GM12878 (cell line): ENCODE data around the gene LMOD3.
A peak's percentile ranks its signal among the peaks of the same experiment; 100 is the strongest.

Experiments
- EP300 ChIP-seq, 2 experiments: fragments of 150-350 bp in 1 of 2; IDR thresholded peaks; 2 replicates each; pipeline ENCODE4 v1.6.1; 2011 to 2012; ENCODE audit warnings: low read depth in 2 of 2, low read length in 2 of 2, borderline replicate concordance in 1 of 2, improper control_type of control experiment in 1 of 2, inconsistent platforms in 1 of 2; ENCODE audit not compliant: control insufficient read depth in 1 of 2
- EZH2 ChIP-seq: IDR thresholded peaks from 2 replicates; pipeline ENCODE4 v1.6.1; 2012; ENCODE audit warnings: low read depth, mild to moderate bottlenecking, control low read depth, inconsistent platforms, low read length, borderline replicate concordance; ENCODE audit not compliant: control insufficient read depth
- GABPA ChIP-seq: IDR thresholded peaks from 2 replicates; pipeline ENCODE4 v1.6.1; 2014; ENCODE audit warnings: antibody characterized with exemption, low read depth, mild to moderate bottlenecking, inconsistent platforms
- MXI1 ChIP-seq: fragments of 150-350 bp; IDR thresholded peaks from 2 replicates; pipeline ENCODE4 v1.6.1; 2011; ENCODE audit warnings: low read depth, mild to moderate bottlenecking, inconsistent platforms, low read length, improper control_type of control experiment
- USF2 ChIP-seq: IDR thresholded peaks from 2 replicates; pipeline ENCODE4 v1.6.1; 2011; ENCODE audit warnings: low read depth, low read length, improper control_type of control experiment, borderline replicate concordance
- TF ChIP-seq, protein P1 (sequence below), 3 experiments: IDR thresholded peaks in 2 of 3; conservative IDR thresholded peaks in 1 of 3; 2 replicates each; pipeline ENCODE4 v1.5.1; 2011; ENCODE audit warnings: low read depth in 3 of 3, low read length in 3 of 3, mild to moderate bottlenecking in 3 of 3, control low read depth in 2 of 3, moderate library complexity in 2 of 3, inconsistent platforms in 1 of 3, mixed read lengths in 1 of 3; ENCODE audit not compliant: control insufficient read depth in 2 of 3, insufficient read depth in 1 of 3; ENCODE audit errors: extremely low read depth in 1 of 3

- TF ChIP-seq USF2 (peak; percentile 2; the same call in 1 of the 2 replicates), GABPA (no peak), MXI1 (no peak), EZH2 (no peak), EP300 (IDR thresholded peaks at IDR 0.05; ENCODE audit: borderline replicate concordance in 1 of 2, control insufficient read depth in 1 of 2, low read depth in 2 of 2, low read length in 2 of 2) (no peak)
- TF ChIP-seq, protein P1, sequence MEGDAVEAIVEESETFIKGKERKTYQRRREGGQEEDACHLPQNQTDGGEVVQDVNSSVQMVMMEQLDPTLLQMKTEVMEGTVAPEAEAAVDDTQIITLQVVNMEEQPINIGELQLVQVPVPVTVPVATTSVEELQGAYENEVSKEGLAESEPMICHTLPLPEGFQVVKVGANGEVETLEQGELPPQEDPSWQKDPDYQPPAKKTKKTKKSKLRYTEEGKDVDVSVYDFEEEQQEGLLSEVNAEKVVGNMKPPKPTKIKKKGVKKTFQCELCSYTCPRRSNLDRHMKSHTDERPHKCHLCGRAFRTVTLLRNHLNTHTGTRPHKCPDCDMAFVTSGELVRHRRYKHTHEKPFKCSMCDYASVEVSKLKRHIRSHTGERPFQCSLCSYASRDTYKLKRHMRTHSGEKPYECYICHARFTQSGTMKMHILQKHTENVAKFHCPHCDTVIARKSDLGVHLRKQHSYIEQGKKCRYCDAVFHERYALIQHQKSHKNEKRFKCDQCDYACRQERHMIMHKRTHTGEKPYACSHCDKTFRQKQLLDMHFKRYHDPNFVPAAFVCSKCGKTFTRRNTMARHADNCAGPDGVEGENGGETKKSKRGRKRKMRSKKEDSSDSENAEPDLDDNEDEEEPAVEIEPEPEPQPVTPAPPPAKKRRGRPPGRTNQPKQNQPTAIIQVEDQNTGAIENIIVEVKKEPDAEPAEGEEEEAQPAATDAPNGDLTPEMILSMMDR (IDR thresholded peaks at IDR 0.05 in 2 of 3, conservative IDR thresholded peaks at IDR 0.05 in 1 of 3; ENCODE audit: control insufficient read depth in 2 of 3, extremely low read depth in 1 of 3, insufficient read depth in 1 of 3, low read depth in 3 of 3, low read length in 3 of 3): no peak
Observed at GRCh38 chr3:69081583-69082262, 40.7 kb downstream of the LMOD3 start.
